Neutrophil (primary cell): ENCODE data around the gene GPRC5A.

Experiments
- H3K27ac ChIP-seq: fragments of 200-600 bp; sonication (generic); 2 replicates; pipeline ENCODE4 v1.5.1; 2016; ENCODE audit warnings: mild to moderate bottlenecking, moderate library complexity
- H3K27me3 ChIP-seq: fragments of 200-600 bp; sonication (generic); 2 replicates; pipeline ENCODE4 v1.6.0; 2016; ENCODE audit warnings: mild to moderate bottlenecking
- H3K36me3 ChIP-seq: fragments of 200-600 bp; sonication (generic); 2 replicates; pipeline ENCODE4 v1.5.1; 2017
- H3K4me1 ChIP-seq, 2 experiments: fragments of 200-600 bp in 1 of 2; sonication (generic) in 1 of 2; 1 replicate in 1 of 2; 2 replicates in 1 of 2; pipeline versions ENCODE4 v1.5.1 to v1.6.1; 2013 to 2016; ENCODE audit warnings: low read depth in 1 of 2, low read length in 1 of 2, mild to moderate bottlenecking in 1 of 2, moderate library complexity in 1 of 2; ENCODE audit not compliant: control insufficient read depth in 1 of 2, insufficient read depth in 1 of 2
- H3K4me3 ChIP-seq, 2 experiments: fragments of 200-600 bp in 1 of 2; sonication (generic) in 1 of 2; 1 replicate in 1 of 2; 2 replicates in 1 of 2; pipeline ENCODE4 v1.5.1; 2013 to 2016; ENCODE audit warnings: low read depth in 1 of 2, low read length in 1 of 2, mild to moderate bottlenecking in 1 of 2, moderate library complexity in 1 of 2
- H3K9me3 ChIP-seq: fragments of 200-600 bp; sonication (generic); 2 replicates; pipeline ENCODE4 v1.5.1; 2016
- TF ChIP-seq, protein P1 (sequence below): fragments of 200-600 bp; sonication (generic); IDR thresholded peaks from 2 replicates; pipeline ENCODE4 v1.5.1; 2016; ENCODE audit warnings: antibody characterized with exemption

The GPRC5A gene

DNA sequence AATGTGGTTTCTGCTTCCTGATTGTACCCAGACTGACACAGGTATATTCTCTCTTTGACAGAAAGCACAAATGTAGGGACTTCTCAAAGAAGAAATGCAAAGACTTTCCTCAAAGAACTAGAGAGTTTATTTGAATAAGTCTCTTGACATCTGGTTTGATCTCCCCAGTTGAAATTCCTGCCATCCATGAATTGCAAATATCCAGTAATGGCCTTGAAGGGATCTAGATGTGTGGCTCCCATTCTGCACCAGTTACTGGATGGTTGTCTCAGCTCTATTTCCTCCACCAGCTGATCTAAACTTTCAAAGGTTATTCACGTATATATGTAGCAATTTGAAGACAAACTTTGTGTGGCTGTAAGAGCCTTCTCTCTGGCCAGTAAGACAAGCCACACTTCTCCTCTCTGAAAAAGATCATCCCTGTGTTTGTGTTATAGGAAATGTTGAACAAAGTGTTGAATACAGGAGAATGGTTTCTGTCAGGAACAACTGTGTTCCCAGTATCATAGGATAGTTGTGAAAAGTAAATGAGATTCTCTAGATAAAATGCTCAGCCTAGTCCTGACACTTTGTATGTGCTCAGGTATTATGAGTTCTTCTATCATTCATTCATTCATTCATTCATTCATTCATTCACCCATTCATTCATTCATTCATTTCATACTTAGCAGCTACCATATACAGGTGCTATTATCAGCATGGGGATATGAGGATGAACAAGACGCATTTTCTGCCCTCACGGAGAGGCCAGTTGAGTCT is 22.7 kb upstream of the GPRC5A start:
- no peaks in the 10 kb centered on the region for H3K36me3 ChIP-seq
- H3K27ac ChIP-seq: no peak overlapping the region
- no peaks in the 10 kb centered on the region for H3K9me3 ChIP-seq
- H3K4me3 ChIP-seq: no peak overlapping the region
- no peaks in the 10 kb centered on the region for H3K4me1 ChIP-seq
- TF ChIP-seq, protein P1, sequence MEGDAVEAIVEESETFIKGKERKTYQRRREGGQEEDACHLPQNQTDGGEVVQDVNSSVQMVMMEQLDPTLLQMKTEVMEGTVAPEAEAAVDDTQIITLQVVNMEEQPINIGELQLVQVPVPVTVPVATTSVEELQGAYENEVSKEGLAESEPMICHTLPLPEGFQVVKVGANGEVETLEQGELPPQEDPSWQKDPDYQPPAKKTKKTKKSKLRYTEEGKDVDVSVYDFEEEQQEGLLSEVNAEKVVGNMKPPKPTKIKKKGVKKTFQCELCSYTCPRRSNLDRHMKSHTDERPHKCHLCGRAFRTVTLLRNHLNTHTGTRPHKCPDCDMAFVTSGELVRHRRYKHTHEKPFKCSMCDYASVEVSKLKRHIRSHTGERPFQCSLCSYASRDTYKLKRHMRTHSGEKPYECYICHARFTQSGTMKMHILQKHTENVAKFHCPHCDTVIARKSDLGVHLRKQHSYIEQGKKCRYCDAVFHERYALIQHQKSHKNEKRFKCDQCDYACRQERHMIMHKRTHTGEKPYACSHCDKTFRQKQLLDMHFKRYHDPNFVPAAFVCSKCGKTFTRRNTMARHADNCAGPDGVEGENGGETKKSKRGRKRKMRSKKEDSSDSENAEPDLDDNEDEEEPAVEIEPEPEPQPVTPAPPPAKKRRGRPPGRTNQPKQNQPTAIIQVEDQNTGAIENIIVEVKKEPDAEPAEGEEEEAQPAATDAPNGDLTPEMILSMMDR: no peak
- H3K27me3 ChIP-seq: no peaks in the 10 kb centered on the region

DNA sequence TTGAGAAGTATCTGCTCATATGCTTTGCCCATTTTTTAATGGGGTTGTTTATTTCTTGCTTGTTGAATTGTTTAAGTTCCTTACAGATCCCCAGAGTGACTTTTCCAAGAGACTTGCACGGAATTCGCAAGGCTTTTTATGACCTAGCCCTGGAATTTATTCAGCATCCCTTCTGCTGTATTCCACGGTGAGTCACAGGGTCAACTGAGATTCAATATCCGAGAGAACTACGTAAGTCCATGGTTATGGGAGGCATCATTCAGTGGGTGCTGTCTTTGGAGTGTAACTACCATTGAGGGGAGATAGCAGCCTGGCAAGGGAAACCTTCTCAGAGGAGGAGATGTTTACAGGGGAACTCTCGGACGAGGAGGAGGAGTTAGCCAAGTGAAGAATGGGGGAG is 20.9 kb upstream of the GPRC5A start:
- Histone ChIP-seq H3K4me1 (no peaks in the 10 kb centered on the region), H3K36me3 (no peaks in the 10 kb centered on the region), H3K27me3 (no peaks in the 10 kb centered on the region), H3K4me3 (no peak overlapping the region), H3K9me3 (no peaks in the 10 kb centered on the region), H3K27ac (no peak overlapping the region)
- TF ChIP-seq, protein P1: no peak

DNA sequence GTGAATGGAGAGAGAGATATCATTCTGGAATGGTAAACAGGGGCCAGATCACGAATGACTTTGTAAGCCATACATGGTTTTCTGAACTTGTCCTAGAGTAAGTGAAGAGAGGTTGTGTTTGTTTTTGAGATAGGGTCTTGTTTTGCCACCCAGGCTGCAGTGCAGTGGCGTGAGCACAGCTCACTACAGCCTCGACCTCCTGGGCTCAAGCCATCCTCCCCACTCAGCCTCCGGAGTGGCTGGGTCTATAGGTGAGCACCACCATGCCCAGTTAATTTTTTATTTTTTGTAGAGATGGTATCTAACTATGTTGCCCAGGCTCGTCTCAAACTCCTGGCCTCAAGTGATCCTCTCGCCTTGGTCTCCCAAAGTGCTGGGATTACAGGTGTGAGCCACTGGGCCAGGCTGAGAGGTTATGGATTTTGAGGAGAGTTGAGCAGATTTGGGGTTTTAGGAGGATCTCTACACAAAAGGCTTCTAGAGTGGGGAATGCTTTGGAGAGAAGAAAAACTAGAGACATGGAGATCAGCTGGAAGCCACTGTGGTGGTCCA is 19.7 kb upstream of the GPRC5A start:
- H3K4me3 ChIP-seq: no peak overlapping the region
- H3K36me3 ChIP-seq: no peaks in the 10 kb centered on the region
- H3K4me1 ChIP-seq: no peaks in the 10 kb centered on the region
- TF ChIP-seq, protein P1: no peak
- H3K9me3 ChIP-seq: no peaks in the 10 kb centered on the region
- no peaks in the 10 kb centered on the region for H3K27me3 ChIP-seq
- no peak overlapping the region for H3K27ac ChIP-seq

- H3K27ac ChIP-seq: no peak overlapping the region
- H3K9me3 ChIP-seq: no peaks in the 10 kb centered on the region
- H3K27me3 ChIP-seq: no peaks in the 10 kb centered on the region
- no peaks in the 10 kb centered on the region for H3K4me1 ChIP-seq
- no peaks in the 10 kb centered on the region for H3K36me3 ChIP-seq
- TF ChIP-seq, protein P1: no peak
- H3K4me3 ChIP-seq: no peak overlapping the region
Observed at GRCh38 chr12:12872139-12872933, 19.0 kb upstream of the GPRC5A start.

DNA sequence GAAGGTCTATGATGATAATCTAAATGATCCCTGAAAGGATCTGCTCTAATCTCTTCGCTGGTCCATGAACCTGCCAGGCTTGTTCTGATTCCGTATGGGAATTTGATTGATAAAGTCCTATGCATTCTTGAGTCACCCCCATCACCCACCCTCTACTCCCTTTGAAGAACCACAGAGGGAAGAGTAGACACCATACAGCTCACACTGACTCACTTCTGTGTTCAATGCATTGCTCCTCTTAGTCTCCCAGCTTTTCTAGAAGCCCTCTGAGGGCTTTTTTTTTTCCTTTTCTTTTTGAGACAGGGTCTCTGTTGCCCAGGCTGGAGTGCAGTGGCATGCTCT is 18.5 kb upstream of the GPRC5A start:
- Histone ChIP-seq H3K27ac (no peak overlapping the region), H3K4me3 (no peak overlapping the region), H3K4me1 (no peaks in the 10 kb centered on the region), H3K9me3 (no peaks in the 10 kb centered on the region), H3K36me3 (no peaks in the 10 kb centered on the region), H3K27me3 (no peaks in the 10 kb centered on the region)
- TF ChIP-seq, protein P1: no peak
